HEK293 (cell line): ENCODE data around the gene TRAPPC2.

ENCODE experiments used
- CTCF ChIA-PET: fragments of 350-600 bp; formaldehyde crosslinking; extraction: SDS; loops from one replicate; lab custom pipeline; 2021; ENCODE audit warnings: antibody characterized with exemption; lab: Yijun Ruan, JAX
- POLR2A ChIA-PET: fragments of 300-600 bp; formaldehyde crosslinking; extraction: SDS; loops from one replicate; lab custom pipeline; 2020; ENCODE audit warnings: antibody characterized with exemption, inconsistent platforms; lab: Yijun Ruan, JAX
- H3K27ac ChIP-seq: fragments of 200-500 bp; sonication (Bioruptor generic); 2 replicates; pipeline ENCODE4 v1.5.1; 2014; ENCODE audit warnings: low read depth, low read length, control low read depth, inconsistent platforms; ENCODE audit errors: extremely low read depth
- H3K36me3 ChIP-seq, 2 experiments: fragments of 200-500 bp in 1 of 2; sonication (Bioruptor generic) in 1 of 2; 1 replicate in 1 of 2; 2 replicates in 1 of 2; pipeline ENCODE4 v1.5.1; 2014 to 2017; ENCODE audit warnings: inconsistent platforms in 2 of 2, low read length in 2 of 2; ENCODE audit not compliant: control insufficient read depth in 2 of 2, insufficient read depth in 1 of 2
- H3K4me1 ChIP-seq: fragments of 200-500 bp; sonication (Bioruptor generic); 2 replicates; pipeline ENCODE4 v1.5.1; 2014; ENCODE audit warnings: mild to moderate bottlenecking, low read length, inconsistent platforms; ENCODE audit not compliant: control insufficient read depth, insufficient read depth
- H3K4me3 ChIP-seq: 2 replicates; pipeline ENCODE4 v1.5.1; 2011; ENCODE audit warnings: low read depth, mild to moderate bottlenecking, control low read depth, low read length, moderate library complexity
- H3K9me3 ChIP-seq: fragments of 200-500 bp; sonication (Bioruptor generic); 2 replicates; pipeline ENCODE4 v1.5.1; 2014; ENCODE audit warnings: low read depth, low read length, inconsistent platforms; ENCODE audit not compliant: control insufficient read depth, insufficient read depth
- GFI1B ChIP-seq: fragments of 450-650 bp; formaldehyde crosslinking; IDR thresholded peaks from 2 replicates; pipeline ENCODE4 v1.5.1; 2016; ENCODE audit warnings: missing biosample characterization, missing genetic modification characterization
- MZF1 ChIP-seq: fragments of 450-650 bp; formaldehyde crosslinking; IDR thresholded peaks from 2 replicates; pipeline ENCODE4 v1.5.1; 2017; ENCODE audit warnings: missing biosample characterization, missing genetic modification characterization, borderline replicate concordance
- WT1 ChIP-seq: fragments of 450-650 bp; formaldehyde crosslinking; IDR thresholded peaks from 2 replicates; pipeline ENCODE4 v1.5.1; 2016; ENCODE audit warnings: missing biosample characterization, missing genetic modification characterization
- ZNF366 ChIP-seq: fragments of 450-650 bp; formaldehyde crosslinking; conservative IDR thresholded peaks from 2 replicates; pipeline ENCODE4 v1.5.1; 2016; ENCODE audit warnings: missing biosample characterization, missing genetic modification characterization
- ZNF48 ChIP-seq: fragments of 450-650 bp; formaldehyde crosslinking; IDR thresholded peaks from 2 replicates; pipeline ENCODE4 v1.5.1; 2016; ENCODE audit warnings: missing biosample characterization, missing genetic modification characterization
- ZNF510 ChIP-seq: fragments of 450-650 bp; formaldehyde crosslinking; IDR thresholded peaks from 2 replicates; pipeline ENCODE4 v1.5.1; 2018; ENCODE audit warnings: mild to moderate bottlenecking, missing genetic modification characterization, missing biosample characterization; ENCODE audit not compliant: insufficient replicate concordance
- ZNF600 ChIP-seq: fragments of 450-650 bp; formaldehyde crosslinking; IDR thresholded peaks from 2 replicates; pipeline ENCODE4 v1.5.1; 2016; ENCODE audit warnings: missing biosample characterization, missing genetic modification characterization
- TF ChIP-seq, protein P1 (sequence below): fragments of 450-650 bp; formaldehyde crosslinking; IDR thresholded peaks from 2 replicates; pipeline ENCODE4 v1.5.1; 2016; ENCODE audit warnings: missing biosample characterization, missing genetic modification characterization
- TF ChIP-seq, protein P2 (sequence below): fragments of 450-650 bp; formaldehyde crosslinking; IDR thresholded peaks from 2 replicates; pipeline ENCODE4 v1.5.1; 2017; ENCODE audit warnings: missing biosample characterization, missing genetic modification characterization
- TF ChIP-seq, protein P3 (sequence below): fragments of 450-650 bp; formaldehyde crosslinking; IDR thresholded peaks from 2 replicates; pipeline ENCODE4 v1.5.1; 2016; ENCODE audit warnings: missing biosample characterization, missing genetic modification characterization
- TF ChIP-seq, protein P4 (sequence below): fragments of 450-650 bp; formaldehyde crosslinking; IDR thresholded peaks from 2 replicates; pipeline ENCODE4 v1.5.1; 2017; ENCODE audit warnings: missing biosample characterization, missing genetic modification characterization
- TF ChIP-seq, protein P5 (sequence below): fragments of 450-650 bp; formaldehyde crosslinking; IDR thresholded peaks from 2 replicates; pipeline ENCODE4 v1.5.1; 2016; ENCODE audit warnings: missing biosample characterization, missing genetic modification characterization

Gene TRAPPC2

DNA sequence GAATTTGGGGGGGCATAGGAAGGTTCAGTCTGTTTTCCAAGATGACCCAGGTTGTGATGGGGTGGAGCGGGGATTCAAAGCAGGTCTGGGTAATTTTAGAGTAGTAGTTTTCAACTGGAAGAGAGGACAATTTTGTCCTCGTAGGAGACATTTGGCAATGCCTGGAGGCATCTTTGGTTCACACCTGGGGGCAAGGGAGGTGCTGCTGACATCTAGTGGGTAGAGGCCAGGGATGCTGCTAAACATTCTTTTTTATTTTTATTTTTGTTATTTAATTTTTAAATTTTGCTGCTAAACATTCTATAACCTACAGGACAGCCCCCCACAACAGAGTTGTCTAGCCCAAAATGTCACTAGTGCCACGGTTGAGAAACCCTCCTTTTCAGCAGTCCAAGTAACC, 43.6 kb downstream of the TRAPPC2 start (continued):
- TF ChIP-seq, protein P1, sequence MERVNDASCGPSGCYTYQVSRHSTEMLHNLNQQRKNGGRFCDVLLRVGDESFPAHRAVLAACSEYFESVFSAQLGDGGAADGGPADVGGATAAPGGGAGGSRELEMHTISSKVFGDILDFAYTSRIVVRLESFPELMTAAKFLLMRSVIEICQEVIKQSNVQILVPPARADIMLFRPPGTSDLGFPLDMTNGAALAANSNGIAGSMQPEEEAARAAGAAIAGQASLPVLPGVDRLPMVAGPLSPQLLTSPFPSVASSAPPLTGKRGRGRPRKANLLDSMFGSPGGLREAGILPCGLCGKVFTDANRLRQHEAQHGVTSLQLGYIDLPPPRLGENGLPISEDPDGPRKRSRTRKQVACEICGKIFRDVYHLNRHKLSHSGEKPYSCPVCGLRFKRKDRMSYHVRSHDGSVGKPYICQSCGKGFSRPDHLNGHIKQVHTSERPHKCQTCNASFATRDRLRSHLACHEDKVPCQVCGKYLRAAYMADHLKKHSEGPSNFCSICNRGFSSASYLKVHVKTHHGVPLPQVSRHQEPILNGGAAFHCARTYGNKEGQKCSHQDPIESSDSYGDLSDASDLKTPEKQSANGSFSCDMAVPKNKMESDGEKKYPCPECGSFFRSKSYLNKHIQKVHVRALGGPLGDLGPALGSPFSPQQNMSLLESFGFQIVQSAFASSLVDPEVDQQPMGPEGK (tag by site-specific recombination) = 0 out of 2 replicates have a peak, but pooled peaks have one; percentile 18

DNA sequence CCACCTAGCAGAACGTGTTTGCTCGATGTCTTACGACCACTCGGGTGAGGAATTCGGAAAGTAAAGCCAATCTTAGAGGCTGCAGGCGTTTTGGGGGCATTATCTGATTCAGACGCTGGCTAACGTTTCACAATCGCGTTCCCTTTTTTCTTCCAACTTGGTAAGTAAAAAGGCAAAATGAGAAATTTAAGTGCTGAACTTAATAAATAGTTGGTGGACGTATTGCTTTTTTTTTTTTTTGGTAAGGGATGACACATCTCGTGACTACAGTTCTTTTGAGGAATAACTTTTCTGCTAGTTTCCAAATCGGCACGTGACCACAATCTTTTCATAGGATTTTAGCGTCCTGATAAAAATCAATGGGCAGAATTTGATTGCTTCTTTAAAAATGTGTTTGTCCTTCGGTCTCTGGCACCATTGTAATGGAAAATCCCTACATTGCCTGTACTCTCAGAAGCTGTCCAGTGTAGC, 44.6 kb downstream of the TRAPPC2 start:
- CTCF ChIA-PET = no interaction called here
- Histone ChIP-seq H3K4me1 (peaks cover 51% of the 10 kb centered on the region), H3K9me3 (no peaks in the 10 kb centered on the region), H3K36me3 (no peaks in the 10 kb centered on the region), H3K4me3 (peak overlapping the region; percentile 94), H3K27ac (peak overlapping the region; percentile 98)
- POLR2A ChIA-PET = interaction anchor here (1.1 to 3.2 kb wide), 9 partner anchors 8 to 47 kb away, joined by 3 to 21 read pairs (median 7); partner anchors contain the start of genes OFD1 and TRAPPC2
- TF ChIP-seq, protein P2, sequence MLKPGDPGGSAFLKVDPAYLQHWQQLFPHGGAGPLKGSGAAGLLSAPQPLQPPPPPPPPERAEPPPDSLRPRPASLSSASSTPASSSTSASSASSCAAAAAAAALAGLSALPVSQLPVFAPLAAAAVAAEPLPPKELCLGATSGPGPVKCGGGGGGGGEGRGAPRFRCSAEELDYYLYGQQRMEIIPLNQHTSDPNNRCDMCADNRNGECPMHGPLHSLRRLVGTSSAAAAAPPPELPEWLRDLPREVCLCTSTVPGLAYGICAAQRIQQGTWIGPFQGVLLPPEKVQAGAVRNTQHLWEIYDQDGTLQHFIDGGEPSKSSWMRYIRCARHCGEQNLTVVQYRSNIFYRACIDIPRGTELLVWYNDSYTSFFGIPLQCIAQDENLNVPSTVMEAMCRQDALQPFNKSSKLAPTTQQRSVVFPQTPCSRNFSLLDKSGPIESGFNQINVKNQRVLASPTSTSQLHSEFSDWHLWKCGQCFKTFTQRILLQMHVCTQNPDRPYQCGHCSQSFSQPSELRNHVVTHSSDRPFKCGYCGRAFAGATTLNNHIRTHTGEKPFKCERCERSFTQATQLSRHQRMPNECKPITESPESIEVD (tag by site-specific recombination) = peak; percentile 83
- TF ChIP-seq, protein P3, sequence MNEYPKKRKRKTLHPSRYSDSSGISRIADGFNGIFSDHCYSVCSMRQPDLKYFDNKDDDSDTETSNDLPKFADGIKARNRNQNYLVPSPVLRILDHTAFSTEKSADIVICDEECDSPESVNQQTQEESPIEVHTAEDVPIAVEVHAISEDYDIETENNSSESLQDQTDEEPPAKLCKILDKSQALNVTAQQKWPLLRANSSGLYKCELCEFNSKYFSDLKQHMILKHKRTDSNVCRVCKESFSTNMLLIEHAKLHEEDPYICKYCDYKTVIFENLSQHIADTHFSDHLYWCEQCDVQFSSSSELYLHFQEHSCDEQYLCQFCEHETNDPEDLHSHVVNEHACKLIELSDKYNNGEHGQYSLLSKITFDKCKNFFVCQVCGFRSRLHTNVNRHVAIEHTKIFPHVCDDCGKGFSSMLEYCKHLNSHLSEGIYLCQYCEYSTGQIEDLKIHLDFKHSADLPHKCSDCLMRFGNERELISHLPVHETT (tag by site-specific recombination) = no peak
- 0 out of 2 replicates have a peak, but pooled peaks have one; percentile 1 for TF ChIP-seq ZNF600 (tag by site-specific recombination)
- TF ChIP-seq, protein P4, sequence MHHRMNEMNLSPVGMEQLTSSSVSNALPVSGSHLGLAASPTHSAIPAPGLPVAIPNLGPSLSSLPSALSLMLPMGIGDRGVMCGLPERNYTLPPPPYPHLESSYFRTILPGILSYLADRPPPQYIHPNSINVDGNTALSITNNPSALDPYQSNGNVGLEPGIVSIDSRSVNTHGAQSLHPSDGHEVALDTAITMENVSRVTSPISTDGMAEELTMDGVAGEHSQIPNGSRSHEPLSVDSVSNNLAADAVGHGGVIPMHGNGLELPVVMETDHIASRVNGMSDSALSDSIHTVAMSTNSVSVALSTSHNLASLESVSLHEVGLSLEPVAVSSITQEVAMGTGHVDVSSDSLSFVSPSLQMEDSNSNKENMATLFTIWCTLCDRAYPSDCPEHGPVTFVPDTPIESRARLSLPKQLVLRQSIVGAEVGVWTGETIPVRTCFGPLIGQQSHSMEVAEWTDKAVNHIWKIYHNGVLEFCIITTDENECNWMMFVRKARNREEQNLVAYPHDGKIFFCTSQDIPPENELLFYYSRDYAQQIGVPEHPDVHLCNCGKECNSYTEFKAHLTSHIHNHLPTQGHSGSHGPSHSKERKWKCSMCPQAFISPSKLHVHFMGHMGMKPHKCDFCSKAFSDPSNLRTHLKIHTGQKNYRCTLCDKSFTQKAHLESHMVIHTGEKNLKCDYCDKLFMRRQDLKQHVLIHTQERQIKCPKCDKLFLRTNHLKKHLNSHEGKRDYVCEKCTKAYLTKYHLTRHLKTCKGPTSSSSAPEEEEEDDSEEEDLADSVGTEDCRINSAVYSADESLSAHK (tag by site-specific recombination) = no peak
- 0 out of 2 replicates have a peak, but pooled peaks have one; percentile 30 for TF ChIP-seq GFI1B (tag by site-specific recombination)
- no peak for TF ChIP-seq ZNF510 (tag by site-specific recombination)
- no peak for TF ChIP-seq WT1
- TF ChIP-seq, protein P5, sequence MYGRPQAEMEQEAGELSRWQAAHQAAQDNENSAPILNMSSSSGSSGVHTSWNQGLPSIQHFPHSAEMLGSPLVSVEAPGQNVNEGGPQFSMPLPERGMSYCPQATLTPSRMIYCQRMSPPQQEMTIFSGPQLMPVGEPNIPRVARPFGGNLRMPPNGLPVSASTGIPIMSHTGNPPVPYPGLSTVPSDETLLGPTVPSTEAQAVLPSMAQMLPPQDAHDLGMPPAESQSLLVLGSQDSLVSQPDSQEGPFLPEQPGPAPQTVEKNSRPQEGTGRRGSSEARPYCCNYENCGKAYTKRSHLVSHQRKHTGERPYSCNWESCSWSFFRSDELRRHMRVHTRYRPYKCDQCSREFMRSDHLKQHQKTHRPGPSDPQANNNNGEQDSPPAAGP (tag by site-specific recombination) = no peak
- TF ChIP-seq ZNF48 (tag by site-specific recombination) = no peak
- no peak for TF ChIP-seq MZF1 (tag by site-specific recombination)
- TF ChIP-seq ZNF366 (tag by site-specific recombination) = 0 out of 2 replicates have a peak, but pooled peaks have one; percentile 4
